Neural progenitor cell (in vitro differentiated cells): ENCODE results near the gene LSP1. TPM values are rescaled to one million over a fixed set of nuclear protein-coding genes. Genes with fewer than 3 reads are reported as not detected.
A peak's percentile ranks its signal among the peaks of the same experiment; 100 is the strongest.

ENCODE experiments used
- DNase-seq: peaks from one replicate; pipeline ENCODE4 v3.0.0-alpha.2; 2016; ENCODE audit warnings: low spot score
- H2AFZ ChIP-seq: fragments of 200-600 bp; sonication (generic); replicated peaks from 2 replicates; pipeline ENCODE4 v1.6.1; 2016; ENCODE audit warnings: antibody characterized with exemption
- H3F3A ChIP-seq: fragments of 200-600 bp; sonication (generic); 2 replicates; pipeline ENCODE4 v1.6.1; 2016; ENCODE audit warnings: antibody characterized with exemption, low read depth
- H3K27ac ChIP-seq: fragments of 200-600 bp; sonication (generic); 2 replicates; pipeline ENCODE4 v1.5.1; 2016; ENCODE audit warnings: mild to moderate bottlenecking
- H3K27me3 ChIP-seq: fragments of 200-600 bp; sonication (generic); 2 replicates; pipeline ENCODE4 v1.6.1; 2016; ENCODE audit warnings: mild to moderate bottlenecking, moderate library complexity
- H3K36me3 ChIP-seq: fragments of 200-600 bp; sonication (generic); 2 replicates; pipeline ENCODE4 v1.5.1; 2016
- H3K4me1 ChIP-seq: fragments of 200-600 bp; sonication (generic); 2 replicates; pipeline ENCODE4 v1.6.1; 2016; ENCODE audit warnings: mixed run types
- H3K4me2 ChIP-seq: fragments of 200-600 bp; sonication (generic); 2 replicates; pipeline ENCODE4 v1.6.1; 2016
- H3K4me3 ChIP-seq: fragments of 200-600 bp; sonication (generic); 2 replicates; pipeline ENCODE4 v1.5.1; 2016
- H3K79me2 ChIP-seq: fragments of 200-600 bp; sonication (generic); 2 replicates; pipeline ENCODE4 v1.6.1; 2016; ENCODE audit warnings: low read depth
- H3K9ac ChIP-seq: fragments of 200-600 bp; sonication (generic); 2 replicates; pipeline ENCODE4 v1.6.1; 2016
- H3K9me3 ChIP-seq: fragments of 200-600 bp; sonication (generic); 2 replicates; pipeline ENCODE4 v1.5.1; 2016; ENCODE audit warnings: low read depth
- H4K20me1 ChIP-seq: fragments of 200-600 bp; sonication (generic); 2 replicates; pipeline ENCODE4 v1.6.1; 2016; ENCODE audit warnings: low read depth
- H3K27ac Mint-ChIP-seq: 3 replicates; pipeline ENCODE4 v1.8.0; 2021; ENCODE audit warnings: mixed read lengths
- H3K27me3 Mint-ChIP-seq: 2 replicates; pipeline ENCODE4 v1.8.0; 2022; ENCODE audit warnings: low read depth, mild to moderate bottlenecking, inconsistent platforms, moderate library complexity, mixed read lengths; ENCODE audit not compliant: insufficient read depth
- H3K36me3 Mint-ChIP-seq: 3 replicates; pipeline ENCODE4 v1.8.0; 2021; ENCODE audit warnings: mixed read lengths
- H3K4me1 Mint-ChIP-seq: 3 replicates; pipeline ENCODE4 v1.8.0; 2021; ENCODE audit warnings: mixed read lengths
- H3K4me3 Mint-ChIP-seq: 3 replicates; pipeline ENCODE4 v1.8.0; 2021; ENCODE audit warnings: mild to moderate bottlenecking, moderate library complexity, mixed read lengths
- H3K9me3 Mint-ChIP-seq: 3 replicates; pipeline ENCODE4 v1.8.0; 2020; ENCODE audit warnings: mixed read lengths
- CTCF ChIP-seq: fragments of 200-600 bp; sonication (generic); IDR thresholded peaks from 2 replicates; pipeline ENCODE4 v1.5.1; 2017; ENCODE audit warnings: antibody characterized with exemption, mild to moderate bottlenecking
- EZH2 ChIP-seq: fragments of 200-600 bp; sonication (generic); IDR thresholded peaks from 2 replicates; pipeline ENCODE4 v1.6.1; 2017; ENCODE audit warnings: antibody characterized with exemption, mild to moderate bottlenecking, moderate library complexity
- EZH2phosphoT487 ChIP-seq: fragments of 200-600 bp; sonication (generic); IDR thresholded peaks from 2 replicates; pipeline ENCODE4 v1.6.1; 2017; ENCODE audit warnings: antibody characterized with exemption
- total RNA-seq: library from RNA; depleted of rRNA; stranded (reverse); fragments of >200 nt; gene quantifications from 2 replicates; pipeline ENCODE4 v1.2.3, GENCODE V29; 2015; ENCODE audit warnings: low replicate concordance

Gene LSP1
- total RNA-seq, 1 donor from 2014 or later = not detected

- TF ChIP-seq EZH2 (no peak), EZH2phosphoT487 (no peak), CTCF (no peak)
- no peaks in the 10 kb centered on the region for H3K9me3 ChIP-seq
- no peaks in the 10 kb centered on the region for H3K27me3 ChIP-seq
- H3K4me3 ChIP-seq = no peak overlapping the region
- peak overlapping the region; percentile 60 for H3K27ac Mint-ChIP-seq
- no peak overlapping the region for H3K27ac ChIP-seq
- peaks cover 6% of the 10 kb centered on the region for H3K4me1 ChIP-seq
- H3K36me3 ChIP-seq = no peaks in the 10 kb centered on the region
- H3K27me3 Mint-ChIP-seq = peaks cover 4% of the 10 kb centered on the region
- H4K20me1 ChIP-seq = no peaks in the 10 kb centered on the region
- H3K4me1 Mint-ChIP-seq = peaks cover 11% of the 10 kb centered on the region
- no peak overlapping the region for H2AFZ ChIP-seq
- no peak overlapping the region for H3K9ac ChIP-seq
- no peaks in the 10 kb centered on the region for H3K36me3 Mint-ChIP-seq
- H3K9me3 Mint-ChIP-seq = no peaks in the 10 kb centered on the region
- no peaks in the 10 kb centered on the region for H3K79me2 ChIP-seq
- no peak overlapping the region for H3K4me2 ChIP-seq
- no peak for DNase-seq
- no peak overlapping the region for H3K4me3 Mint-ChIP-seq
- H3F3A ChIP-seq = no peaks in the 10 kb centered on the region
Observed at GRCh38 chr11:1879941-1880720, 27.2 kb downstream of the LSP1 start.

GRCh38 chr11:1880746-1881441 lies 28.0 kb downstream of the LSP1 start:
- Histone ChIP-seq H3K9ac (no peak overlapping the region), H2AFZ (no peak overlapping the region)

DNA sequence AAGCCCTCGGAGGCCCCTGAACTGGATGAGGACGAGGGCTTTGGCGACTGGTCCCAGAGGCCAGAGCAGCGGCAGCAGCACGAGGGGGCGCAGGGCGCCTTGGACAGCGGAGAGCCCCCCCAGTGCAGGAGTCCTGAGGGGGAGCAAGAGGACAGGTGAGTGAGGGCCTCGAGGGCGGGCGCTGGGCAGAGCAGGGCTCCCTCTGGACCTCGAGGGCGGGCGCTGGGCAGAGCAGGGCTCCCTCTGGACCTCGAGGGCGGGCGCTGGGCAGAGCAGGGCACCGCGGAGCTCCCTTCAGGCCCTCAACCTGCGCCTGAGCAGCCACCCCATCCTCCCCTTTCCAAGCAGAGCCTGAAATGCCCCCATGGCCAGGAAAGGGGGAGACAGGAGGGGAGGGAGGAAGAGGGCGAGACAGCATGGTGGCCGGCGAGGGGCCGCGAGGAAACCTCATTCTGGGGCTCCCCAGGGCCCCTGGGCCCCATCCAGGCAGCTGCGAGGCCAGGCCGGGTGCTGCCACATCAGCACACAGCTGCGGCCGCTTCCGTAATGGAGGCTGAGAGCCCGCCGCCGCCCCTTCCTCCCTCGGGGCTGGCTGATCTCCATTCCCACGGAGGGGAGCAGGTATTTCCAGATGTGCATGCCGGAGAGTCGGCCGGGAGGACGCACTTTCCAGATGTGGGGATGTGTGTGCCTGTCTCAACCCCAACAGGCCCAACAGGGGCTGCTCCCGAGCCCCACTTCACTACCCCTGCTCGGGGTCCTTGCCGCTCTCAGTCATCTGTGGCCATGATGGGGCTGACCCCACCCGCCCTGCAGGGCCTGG lies 28.8 kb downstream of the LSP1 start:
- H3K27me3 Mint-ChIP-seq = peaks cover 2% of the 10 kb centered on the region

More at GRCh38 chr11:1880746-1881441, 28.0 kb downstream of the LSP1 start:
- Histone ChIP-seq H3K4me2 (no peak overlapping the region), H3F3A (no peaks in the 10 kb centered on the region), H3K9me3 (no peaks in the 10 kb centered on the region), H3K27me3 (peaks cover 5% of the 10 kb centered on the region), H3K4me1 (peaks cover 6% of the 10 kb centered on the region), H4K20me1 (no peaks in the 10 kb centered on the region), H3K36me3 (no peaks in the 10 kb centered on the region), H3K79me2 (no peaks in the 10 kb centered on the region), H3K4me3 (no peak overlapping the region), H3K27ac (no peak overlapping the region)
- DNase-seq = no peak
- no peak for TF ChIP-seq CTCF
- no peak for TF ChIP-seq EZH2phosphoT487
- TF ChIP-seq EZH2 = no peak
- H3K36me3 Mint-ChIP-seq = no peaks in the 10 kb centered on the region
- H3K4me1 Mint-ChIP-seq = peaks cover 8% of the 10 kb centered on the region
- H3K9me3 Mint-ChIP-seq = no peaks in the 10 kb centered on the region
- H3K27ac Mint-ChIP-seq = no peak overlapping the region
- H3K4me3 Mint-ChIP-seq = no peak overlapping the region
- peaks cover 2% of the 10 kb centered on the region for H3K27me3 Mint-ChIP-seq

More for the DNA sequence above, 28.8 kb downstream of the LSP1 start:
- Histone ChIP-seq H3K9ac (no peak overlapping the region), H3K4me1 (peaks cover 6% of the 10 kb centered on the region), H3K9me3 (no peaks in the 10 kb centered on the region), H3K36me3 (no peaks in the 10 kb centered on the region), H3F3A (no peaks in the 10 kb centered on the region), H3K27ac (no peak overlapping the region), H3K27me3 (peaks cover 7% of the 10 kb centered on the region), H2AFZ (peak overlapping the region; percentile 43), H3K4me3 (no peak overlapping the region), H3K79me2 (no peaks in the 10 kb centered on the region), H4K20me1 (no peaks in the 10 kb centered on the region), H3K4me2 (no peak overlapping the region)
- H3K36me3 Mint-ChIP-seq = no peaks in the 10 kb centered on the region
- H3K9me3 Mint-ChIP-seq = no peaks in the 10 kb centered on the region
- TF ChIP-seq EZH2phosphoT487 = no peak
- no peak for DNase-seq
- H3K27ac Mint-ChIP-seq = no peak overlapping the region
- H3K4me1 Mint-ChIP-seq = peaks cover 8% of the 10 kb centered on the region
- H3K4me3 Mint-ChIP-seq = no peak overlapping the region
